Parathyroid adenoma (tissue), 2 donors: ENCODE data around the gene SDR42E2.

Experiments
- H2AFZ ChIP-seq: fragments of 300-600 bp; sonication (generic); one replicate; pipeline ENCODE4 v1.7.0; 2017; ENCODE audit warnings: antibody characterized with exemption, mild to moderate bottlenecking
- H3K27ac ChIP-seq: fragments of 300-600 bp; sonication (generic); one replicate; pipeline ENCODE4 v1.7.0; 2017
- H3K27me3 ChIP-seq: fragments of 300-600 bp; sonication (generic); one replicate; pipeline ENCODE4 v1.7.0; 2017; ENCODE audit warnings: low read length; ENCODE audit not compliant: control insufficient read depth, insufficient read depth
- H3K36me3 ChIP-seq: fragments of 300-600 bp; sonication (generic); one replicate; pipeline ENCODE4 v1.7.0; 2017; ENCODE audit warnings: low read length; ENCODE audit not compliant: control insufficient read depth, insufficient read depth
- H3K4me1 ChIP-seq: fragments of 300-600 bp; sonication (generic); one replicate; pipeline ENCODE4 v1.7.0; 2017; ENCODE audit warnings: control low read depth
- H3K4me2 ChIP-seq: fragments of 300-600 bp; sonication (generic); one replicate; pipeline ENCODE4 v1.7.0; 2017; ENCODE audit warnings: low read length
- H3K4me3 ChIP-seq: fragments of 300-600 bp; sonication (generic); one replicate; pipeline ENCODE4 v1.7.0; 2017; ENCODE audit warnings: low read depth, low read length
- H3K79me2 ChIP-seq: fragments of 300-600 bp; sonication (generic); one replicate; pipeline ENCODE4 v1.7.0; 2017; ENCODE audit warnings: control low read depth
- H3K9ac ChIP-seq: fragments of 300-600 bp; sonication (generic); one replicate; pipeline ENCODE4 v1.7.0; 2017; ENCODE audit warnings: mild to moderate bottlenecking
- H3K9me3 ChIP-seq: fragments of 300-600 bp; sonication (generic); one replicate; pipeline ENCODE4 v1.7.0; 2017; ENCODE audit warnings: low read length; ENCODE audit not compliant: control insufficient read depth
- TF ChIP-seq, protein P1 (sequence below): fragments of 300-600 bp; sonication (generic); IDR thresholded peaks from one replicate; pipeline ENCODE4 v1.7.0; 2017; ENCODE audit warnings: antibody characterized with exemption, mild to moderate bottlenecking
- donor health status: primary hyperparathyroidism.

SDR42E2 gene

DNA sequence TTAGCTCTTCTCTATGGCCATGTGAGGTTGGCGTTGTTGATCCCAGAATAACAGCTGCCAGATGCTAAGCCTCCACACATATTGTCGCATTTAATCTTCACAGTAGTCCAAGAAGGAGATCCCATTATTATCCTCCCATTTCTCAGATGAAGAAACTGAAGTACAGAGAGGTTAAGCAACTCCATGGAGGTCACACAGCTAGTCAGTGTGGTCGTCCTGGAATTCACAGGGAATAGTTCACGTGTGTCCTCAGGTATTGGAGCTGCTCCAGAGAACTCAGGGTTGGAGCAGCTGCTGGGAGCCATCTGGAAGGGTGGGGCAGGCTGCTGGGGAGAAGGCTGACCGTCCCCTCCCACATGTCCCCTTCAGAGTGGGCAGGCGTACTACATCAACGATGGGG is 19.5 kb downstream of the SDR42E2 start:
- Histone ChIP-seq H3K4me3 (no peak overlapping the region), H2AFZ (no peak overlapping the region), H3K9ac (no peak overlapping the region), H3K27me3 (no peaks in the 10 kb centered on the region), H3K4me2 (no peak overlapping the region), H3K9me3 (no peaks in the 10 kb centered on the region), H3K27ac (no peak overlapping the region), H3K36me3 (no peaks in the 10 kb centered on the region), H3K79me2 (no peaks in the 10 kb centered on the region), H3K4me1 (no peaks in the 10 kb centered on the region)
- TF ChIP-seq, protein P1, sequence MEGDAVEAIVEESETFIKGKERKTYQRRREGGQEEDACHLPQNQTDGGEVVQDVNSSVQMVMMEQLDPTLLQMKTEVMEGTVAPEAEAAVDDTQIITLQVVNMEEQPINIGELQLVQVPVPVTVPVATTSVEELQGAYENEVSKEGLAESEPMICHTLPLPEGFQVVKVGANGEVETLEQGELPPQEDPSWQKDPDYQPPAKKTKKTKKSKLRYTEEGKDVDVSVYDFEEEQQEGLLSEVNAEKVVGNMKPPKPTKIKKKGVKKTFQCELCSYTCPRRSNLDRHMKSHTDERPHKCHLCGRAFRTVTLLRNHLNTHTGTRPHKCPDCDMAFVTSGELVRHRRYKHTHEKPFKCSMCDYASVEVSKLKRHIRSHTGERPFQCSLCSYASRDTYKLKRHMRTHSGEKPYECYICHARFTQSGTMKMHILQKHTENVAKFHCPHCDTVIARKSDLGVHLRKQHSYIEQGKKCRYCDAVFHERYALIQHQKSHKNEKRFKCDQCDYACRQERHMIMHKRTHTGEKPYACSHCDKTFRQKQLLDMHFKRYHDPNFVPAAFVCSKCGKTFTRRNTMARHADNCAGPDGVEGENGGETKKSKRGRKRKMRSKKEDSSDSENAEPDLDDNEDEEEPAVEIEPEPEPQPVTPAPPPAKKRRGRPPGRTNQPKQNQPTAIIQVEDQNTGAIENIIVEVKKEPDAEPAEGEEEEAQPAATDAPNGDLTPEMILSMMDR: no peak

GRCh38 chr16:22183335-22183734 is 21.0 kb downstream of the SDR42E2 start:
- Histone ChIP-seq H3K9me3 (no peaks in the 10 kb centered on the region), H3K4me1 (no peaks in the 10 kb centered on the region), H2AFZ (no peak overlapping the region), H3K36me3 (no peaks in the 10 kb centered on the region), H3K27me3 (no peaks in the 10 kb centered on the region), H3K4me3 (no peak overlapping the region), H3K27ac (no peak overlapping the region), H3K4me2 (no peak overlapping the region), H3K9ac (no peak overlapping the region), H3K79me2 (no peaks in the 10 kb centered on the region)
- TF ChIP-seq, protein P1: no peak

GRCh38 chr16:22183901-22184614 is 21.8 kb downstream of the SDR42E2 start:
- no peak overlapping the region for H3K4me3 ChIP-seq
- no peaks in the 10 kb centered on the region for H3K27me3 ChIP-seq
- no peak overlapping the region for H3K9ac ChIP-seq
- no peaks in the 10 kb centered on the region for H3K79me2 ChIP-seq
- TF ChIP-seq, protein P1: no peak
- H3K9me3 ChIP-seq: no peaks in the 10 kb centered on the region
- H3K4me1 ChIP-seq: peaks cover 5% of the 10 kb centered on the region
- no peaks in the 10 kb centered on the region for H3K36me3 ChIP-seq
- no peak overlapping the region for H3K4me2 ChIP-seq
- H3K27ac ChIP-seq: no peak overlapping the region
- no peak overlapping the region for H2AFZ ChIP-seq

DNA sequence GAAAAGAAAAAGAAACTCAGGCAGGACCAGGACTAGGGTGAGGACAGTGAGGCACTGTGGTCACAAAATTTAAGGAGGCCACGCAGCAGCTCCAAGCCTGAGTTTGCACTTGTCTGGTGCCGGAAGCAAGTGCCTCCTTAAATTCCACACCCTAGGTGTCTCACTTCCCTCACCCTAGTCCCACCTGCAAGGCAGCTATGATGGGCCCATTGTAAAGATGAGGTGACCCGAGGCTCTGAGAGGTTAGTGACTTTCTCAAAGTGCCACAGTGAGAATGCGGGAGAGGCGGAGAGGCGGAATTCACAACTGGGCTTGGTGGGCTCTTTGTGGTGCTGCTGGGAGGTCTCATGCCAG is 22.3 kb downstream of the SDR42E2 start:
- no peak overlapping the region for H2AFZ ChIP-seq
- peaks cover 10% of the 10 kb centered on the region for H3K4me1 ChIP-seq
- no peaks in the 10 kb centered on the region for H3K79me2 ChIP-seq
- no peak overlapping the region for H3K9ac ChIP-seq
- H3K4me3 ChIP-seq: no peak overlapping the region
- no peaks in the 10 kb centered on the region for H3K9me3 ChIP-seq
- H3K27me3 ChIP-seq: no peaks in the 10 kb centered on the region
- no peaks in the 10 kb centered on the region for H3K36me3 ChIP-seq
- no peak overlapping the region for H3K27ac ChIP-seq
- H3K4me2 ChIP-seq: no peak overlapping the region
- TF ChIP-seq, protein P1: no peak

- Histone ChIP-seq H3K27me3 (no peaks in the 10 kb centered on the region), H3K4me1 (peaks cover 12% of the 10 kb centered on the region), H3K9ac (no peak overlapping the region), H2AFZ (no peak overlapping the region), H3K27ac (no peak overlapping the region), H3K36me3 (no peaks in the 10 kb centered on the region), H3K4me3 (no peak overlapping the region), H3K4me2 (no peak overlapping the region), H3K79me2 (no peaks in the 10 kb centered on the region), H3K9me3 (no peaks in the 10 kb centered on the region)
- TF ChIP-seq, protein P1: no peak
Measured at GRCh38 chr16:22186517-22186916, 24.2 kb downstream of the SDR42E2 start.
